Measurements from ENCODE around the gene PPCS.

PPCS gene

GRCh38 chr1:42456010-42456753, at the start of gene PPCS, which contains the start of gene ZMYND12:
Gene PPCS, plus strand, starts transcription at chr1:42456543. Its CDS starts 23 bp downstream, at chr1:42456566.
Gene ZMYND12, minus strand, starts transcription at chr1:42456022. Its CDS starts 25 bp downstream, at chr1:42455997.
- peak; percentile 77 for DNase-seq

GRCh38 chr1:42414551-42415496, 41.5 kb upstream of the PPCS start:
- DNase-seq: no peak

- DNase-seq: no peak
Measured at GRCh38 chr1:42417166-42417565, 39.2 kb upstream of the PPCS start.

- DNase-seq: no peak
Measured at GRCh38 chr1:42418516-42418915, 37.8 kb upstream of the PPCS start.

- DNase-seq: no peak
Measured at GRCh38 chr1:42419126-42419821, 37.1 kb upstream of the PPCS start.

GRCh38 chr1:42420121-42420520, 36.2 kb upstream of the PPCS start:
- no peak for DNase-seq

- peak; percentile 86 for DNase-seq
Measured at GRCh38 chr1:42420911-42421585, 35.3 kb upstream of the PPCS start.

GRCh38 chr1:42422737-42423136, 33.6 kb upstream of the PPCS start:
- no peak for DNase-seq

GRCh38 chr1:42423681-42424080, 32.7 kb upstream of the PPCS start:
- no peak for DNase-seq

GRCh38 chr1:42424201-42424600, 32.1 kb upstream of the PPCS start:
- no peak for DNase-seq

- DNase-seq: no peak
Measured at GRCh38 chr1:42427240-42427639, 29.1 kb upstream of the PPCS start.

- no peak for DNase-seq
Measured at GRCh38 chr1:42429603-42430002, 26.7 kb upstream of the PPCS start.

- no peak for DNase-seq
Measured at GRCh38 chr1:42430286-42431135, 25.8 kb upstream of the PPCS start.

GRCh38 chr1:42431514-42431913, 24.8 kb upstream of the PPCS start:
- DNase-seq: no peak

GRCh38 chr1:42432714-42433113, 23.6 kb upstream of the PPCS start:
- no peak for DNase-seq

GRCh38 chr1:42433369-42433768, 23.0 kb upstream of the PPCS start:
- DNase-seq: no peak

GRCh38 chr1:42434340-42434739, 22.0 kb upstream of the PPCS start:
- DNase-seq: no peak

- no peak for DNase-seq
Measured at GRCh38 chr1:42439940-42440339, 16.4 kb upstream of the PPCS start.

GRCh38 chr1:42442662-42443061, 13.7 kb upstream of the PPCS start:
- no peak for DNase-seq

GRCh38 chr1:42449256-42449655, 7.1 kb upstream of the PPCS start:
- DNase-seq: no peak

GRCh38 chr1:42450061-42450460, 6.3 kb upstream of the PPCS start:
- DNase-seq: no peak

- DNase-seq: no peak
Measured at GRCh38 chr1:42453386-42453785, 3.0 kb upstream of the PPCS start.

Data from NCI-H1417 treated with DMSO at 0.1 percent for 48 hours (cell line).